ENCODE results near the gene NPC1L1.

NPC1L1 gene

DNA sequence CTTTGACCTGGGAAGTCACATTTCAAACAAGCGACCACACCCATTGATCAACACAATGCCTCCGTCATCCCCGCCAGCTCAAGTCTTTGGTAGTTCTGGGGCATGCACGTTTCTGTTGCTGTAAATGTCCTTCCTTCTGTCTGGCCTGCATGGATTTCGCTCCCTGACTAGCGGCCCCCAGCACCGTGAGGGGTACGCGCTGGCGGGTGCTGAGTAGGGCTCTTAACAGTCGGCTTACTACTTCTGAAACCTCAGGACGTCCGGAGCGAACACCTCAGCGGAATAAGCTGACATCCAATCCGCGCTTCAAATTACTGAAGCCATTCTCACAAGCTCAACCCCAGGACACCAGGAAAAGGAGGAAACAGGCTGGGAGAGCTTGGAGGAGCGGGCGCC lies 51.2 kb downstream of the NPC1L1 start:
- Histone ChIP-seq H3K4me3 (replicated peaks; ENCODE audit: low read depth, low read length) (peak overlapping the region; percentile 94), H3K36me3 (ENCODE audit: control insufficient read depth, insufficient read depth, low read length) (peaks cover 5% of the 10 kb centered on the region), H3K27me3 (replicated peaks; ENCODE audit: control insufficient read depth, insufficient read depth, low read length) (no peaks in the 10 kb centered on the region)
- DNase-seq (ENCODE audit: extremely low read depth, insufficient read length), result no peak
- TF ChIP-seq, protein P1, sequence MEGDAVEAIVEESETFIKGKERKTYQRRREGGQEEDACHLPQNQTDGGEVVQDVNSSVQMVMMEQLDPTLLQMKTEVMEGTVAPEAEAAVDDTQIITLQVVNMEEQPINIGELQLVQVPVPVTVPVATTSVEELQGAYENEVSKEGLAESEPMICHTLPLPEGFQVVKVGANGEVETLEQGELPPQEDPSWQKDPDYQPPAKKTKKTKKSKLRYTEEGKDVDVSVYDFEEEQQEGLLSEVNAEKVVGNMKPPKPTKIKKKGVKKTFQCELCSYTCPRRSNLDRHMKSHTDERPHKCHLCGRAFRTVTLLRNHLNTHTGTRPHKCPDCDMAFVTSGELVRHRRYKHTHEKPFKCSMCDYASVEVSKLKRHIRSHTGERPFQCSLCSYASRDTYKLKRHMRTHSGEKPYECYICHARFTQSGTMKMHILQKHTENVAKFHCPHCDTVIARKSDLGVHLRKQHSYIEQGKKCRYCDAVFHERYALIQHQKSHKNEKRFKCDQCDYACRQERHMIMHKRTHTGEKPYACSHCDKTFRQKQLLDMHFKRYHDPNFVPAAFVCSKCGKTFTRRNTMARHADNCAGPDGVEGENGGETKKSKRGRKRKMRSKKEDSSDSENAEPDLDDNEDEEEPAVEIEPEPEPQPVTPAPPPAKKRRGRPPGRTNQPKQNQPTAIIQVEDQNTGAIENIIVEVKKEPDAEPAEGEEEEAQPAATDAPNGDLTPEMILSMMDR (IDR thresholded peaks at IDR 0.05; ENCODE audit: insufficient read depth, low read length, poor library complexity, severe bottlenecking), result no peak

DNA sequence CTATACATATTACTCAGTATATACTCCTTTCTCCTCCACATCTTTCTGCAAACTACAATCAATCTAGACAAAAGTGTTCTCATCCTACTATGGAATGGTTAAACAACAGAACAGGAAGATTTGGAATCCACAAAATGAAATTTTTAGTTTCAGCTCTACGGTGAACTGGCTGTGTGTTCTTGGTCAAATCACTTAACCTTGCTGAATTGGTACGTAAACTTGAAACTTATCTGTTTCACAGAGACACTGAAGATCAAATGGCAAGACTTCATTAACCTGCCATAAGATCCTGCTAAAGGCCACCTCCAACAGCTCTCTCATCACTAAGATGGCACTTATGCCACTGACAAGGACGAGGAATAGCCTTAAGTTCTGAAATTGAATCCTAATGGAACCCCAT lies 52.2 kb downstream of the NPC1L1 start:
- Histone ChIP-seq H3K4me3 (replicated peaks; ENCODE audit: low read depth, low read length) (peak overlapping the region; percentile 94), H3K36me3 (ENCODE audit: control insufficient read depth, insufficient read depth, low read length) (peaks cover 12% of the 10 kb centered on the region), H3K27me3 (replicated peaks; ENCODE audit: control insufficient read depth, insufficient read depth, low read length) (no peaks in the 10 kb centered on the region)
- TF ChIP-seq, protein P1 (IDR thresholded peaks at IDR 0.05; ENCODE audit: insufficient read depth, low read length, poor library complexity, severe bottlenecking), result no peak
- DNase-seq (ENCODE audit: extremely low read depth, insufficient read length), result no peak

DNA sequence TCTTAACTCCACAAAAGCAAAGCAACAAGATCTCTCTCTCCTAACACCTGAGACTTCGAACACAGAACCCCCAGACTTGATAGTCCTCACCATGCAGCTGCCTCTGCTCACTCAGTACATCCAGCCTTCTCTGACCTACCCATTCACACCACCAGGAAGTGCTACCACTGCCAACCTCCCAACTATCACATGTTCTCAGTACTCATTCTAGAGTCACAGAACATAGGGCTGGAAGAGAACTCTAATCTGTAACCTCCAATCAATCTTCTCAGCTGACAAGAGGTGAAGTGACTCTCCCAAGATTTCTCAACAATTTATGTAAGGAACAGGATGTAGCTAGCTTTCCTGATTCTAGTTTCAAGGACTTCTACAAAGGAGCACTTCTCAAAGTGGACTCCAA lies 54.4 kb downstream of the NPC1L1 start:
- no peak for DNase-seq (ENCODE audit: extremely low read depth, insufficient read length)
- peaks cover 19% of the 10 kb centered on the region for H3K36me3 ChIP-seq (ENCODE audit: control insufficient read depth, insufficient read depth, low read length)
- TF ChIP-seq, protein P1 (IDR thresholded peaks at IDR 0.05; ENCODE audit: insufficient read depth, low read length, poor library complexity, severe bottlenecking), result no peak
- H3K27me3 ChIP-seq (replicated peaks; ENCODE audit: control insufficient read depth, insufficient read depth, low read length), result no peaks in the 10 kb centered on the region
- no peak overlapping the region for H3K4me3 ChIP-seq (replicated peaks; ENCODE audit: low read depth, low read length)

DNA sequence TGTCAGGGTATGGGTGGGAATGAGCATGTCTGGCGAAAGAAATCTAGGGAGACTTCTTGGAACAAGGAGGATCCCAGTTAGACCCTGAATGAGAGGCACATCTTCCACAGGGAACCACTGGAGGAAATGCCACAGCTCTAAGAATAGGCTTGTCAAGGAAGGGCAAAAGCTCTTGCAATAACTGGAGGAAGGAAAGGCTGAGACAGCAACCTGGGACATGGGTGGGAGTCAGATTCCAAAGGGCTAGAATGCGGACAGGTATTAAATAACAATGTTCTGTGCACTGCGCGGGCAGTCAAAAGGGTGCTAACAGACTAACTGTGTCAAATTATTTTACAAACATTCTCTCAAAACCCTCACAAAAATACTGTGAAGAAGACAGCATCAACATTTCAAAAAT lies 55.1 kb downstream of the NPC1L1 start:
- Histone ChIP-seq H3K4me3 (replicated peaks; ENCODE audit: low read depth, low read length) (no peak overlapping the region), H3K27me3 (replicated peaks; ENCODE audit: control insufficient read depth, insufficient read depth, low read length) (no peaks in the 10 kb centered on the region), H3K36me3 (ENCODE audit: control insufficient read depth, insufficient read depth, low read length) (peaks cover 19% of the 10 kb centered on the region)
- TF ChIP-seq, protein P1 (IDR thresholded peaks at IDR 0.05; ENCODE audit: insufficient read depth, low read length, poor library complexity, severe bottlenecking), result no peak
- DNase-seq (ENCODE audit: extremely low read depth, insufficient read length), result no peak

DNA sequence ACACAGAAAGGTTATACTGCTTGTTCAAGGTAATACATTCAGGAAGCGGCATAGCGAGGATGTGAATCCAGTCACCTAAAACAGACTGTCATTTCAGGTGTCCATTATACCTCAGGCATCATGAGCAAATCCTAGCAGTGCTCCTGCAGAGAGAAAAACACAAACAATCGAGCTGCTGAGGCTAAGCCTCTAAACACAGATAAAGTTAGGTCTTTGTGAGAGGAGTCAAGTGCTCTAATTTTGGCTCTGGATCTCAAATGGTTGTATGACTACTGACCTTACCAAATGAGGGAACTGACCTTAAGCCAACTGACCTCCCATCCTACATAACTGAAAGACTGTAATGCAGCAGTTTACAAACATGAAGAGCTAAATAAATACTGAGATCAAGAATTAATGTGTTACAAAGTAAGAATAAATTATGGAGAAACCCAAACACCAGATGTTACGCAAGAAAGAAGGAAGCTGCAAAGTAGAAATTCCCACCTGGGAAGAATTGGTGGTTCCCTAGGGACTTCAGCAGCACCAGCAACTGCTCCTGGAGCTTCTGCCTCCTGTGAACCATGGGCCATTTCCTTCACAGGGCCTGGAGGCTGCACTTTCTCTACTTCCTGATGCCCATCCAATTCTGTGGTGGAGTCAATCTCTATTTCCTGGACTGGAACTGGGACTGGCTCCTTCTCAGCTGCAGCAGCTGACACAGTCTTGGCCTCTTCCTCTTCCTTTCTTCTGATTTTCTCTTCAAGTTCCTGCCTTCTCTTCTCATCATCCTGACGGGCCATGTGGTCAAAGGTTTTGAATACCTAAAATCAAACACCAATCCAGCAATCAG lies 56.4 kb downstream of the NPC1L1 start:
- TF ChIP-seq, protein P1 (IDR thresholded peaks at IDR 0.05; ENCODE audit: insufficient read depth, low read length, poor library complexity, severe bottlenecking), result no peak
- DNase-seq (ENCODE audit: extremely low read depth, insufficient read length), result no peak
- Histone ChIP-seq H3K27me3 (replicated peaks; ENCODE audit: control insufficient read depth, insufficient read depth, low read length) (no peaks in the 10 kb centered on the region), H3K4me3 (replicated peaks; ENCODE audit: low read depth, low read length) (no peak overlapping the region), H3K36me3 (ENCODE audit: control insufficient read depth, insufficient read depth, low read length) (peaks cover 19% of the 10 kb centered on the region)

Data from GM06990 (cell line).